Measurements from ENCODE around the gene LRPAP1. TPM values are rescaled to one million over a fixed set of nuclear protein-coding genes. Genes with fewer than 3 reads are reported as not detected.

LRPAP1 gene
- total and polyA plus RNA-seq, 2 donors (not counting 3 experiments of a cell fraction or from before 2014, with no cell fraction given) = 90.1 to 170 TPM

- intact Hi-C loops (cut with micrococcal nuclease) (no loop called here), dilution Hi-C loops (cut with MboI; ENCODE audit: extremely low pct_ligation_motif_present, low sequenced_read_pairs) (no loop called here)
- DNase-seq (ENCODE audit: low read depth, low spot score) (no peak), FAIRE-seq (no peak)
- Histone ChIP-seq H3K9ac (replicated peaks; ENCODE audit: extremely low read depth, insufficient read depth, low read length) (no peak overlapping the region), H2AFZ (ENCODE audit: low read depth, low read length) (no peak overlapping the region), H3K79me2 (ENCODE audit: control insufficient read depth, insufficient read depth, low read length) (no peaks in the 10 kb centered on the region), H3K27ac (ENCODE audit: insufficient read depth, low read depth, low read length) (no peak overlapping the region), H3K9me3 (replicated peaks; ENCODE audit: control insufficient read depth, insufficient read depth, low read length) (no peaks in the 10 kb centered on the region), H3K27me3 (ENCODE audit: control insufficient read depth in 2 of 2, insufficient read depth in 2 of 2, low read length in 2 of 2) (no peaks in the 10 kb centered on the region), H3K36me3 (ENCODE audit: control insufficient read depth in 2 of 2, extremely low read depth in 1 of 2, insufficient read depth in 2 of 2, low read length in 2 of 2) (no peaks in the 10 kb centered on the region), H3K4me3 (replicated peaks in 1 of 3; ENCODE audit: insufficient read depth in 1 of 3, low read depth in 1 of 3, low read length in 3 of 3) (no peak overlapping the region), H4K20me1 (replicated peaks; ENCODE audit: control insufficient read depth, extremely low read depth, insufficient read depth, low read length) (no peaks in the 10 kb centered on the region), H3K4me2 (ENCODE audit: insufficient read depth, low read length) (no peak overlapping the region), H3K4me1 (ENCODE audit: control insufficient read depth, extremely low read depth, insufficient read depth, low read length) (no peaks in the 10 kb centered on the region), H3K9me1 (replicated peaks; ENCODE audit: control insufficient read depth, extremely low read depth, insufficient read depth, low read length) (no peaks in the 10 kb centered on the region)
- BruUV-seq (replicated peaks) = no TSS peak
- ChIA-PET POLR2A (no interaction called here), CTCF (interaction anchor here (1.0 kb wide), 1 partner anchor 308 kb away, joined by 4 read pairs; no protein-coding TSS in a partner anchor)
- TF ChIP-seq MYC (IDR thresholded peaks at IDR 0.05; ENCODE audit: low read depth, low read length) (no peak), MAX (IDR thresholded peaks at IDR 0.05; ENCODE audit: insufficient read depth, insufficient read length) (no peak), POLR2A (IDR thresholded peaks at IDR 0.05; ENCODE audit: low read depth, low read length) (no peak), GATA2 (IDR thresholded peaks at IDR 0.05; ENCODE audit: insufficient read depth, insufficient read length, low read depth, low read length) (no peak), EZH2 (IDR thresholded peaks at IDR 0.05; ENCODE audit: borderline replicate concordance, low read depth, low read length, severe bottlenecking) (no peak), JUN (IDR thresholded peaks at IDR 0.05; ENCODE audit: borderline replicate concordance, insufficient read depth, insufficient read length, low read depth) (no peak), FOS (IDR thresholded peaks at IDR 0.05; ENCODE audit: borderline replicate concordance, insufficient read depth, low read length) (no peak), POLR2AphosphoS5 (IDR thresholded peaks at IDR 0.05; ENCODE audit: insufficient read depth, low read depth, low read length) (no peak)
- TF ChIP-seq, protein P1, sequence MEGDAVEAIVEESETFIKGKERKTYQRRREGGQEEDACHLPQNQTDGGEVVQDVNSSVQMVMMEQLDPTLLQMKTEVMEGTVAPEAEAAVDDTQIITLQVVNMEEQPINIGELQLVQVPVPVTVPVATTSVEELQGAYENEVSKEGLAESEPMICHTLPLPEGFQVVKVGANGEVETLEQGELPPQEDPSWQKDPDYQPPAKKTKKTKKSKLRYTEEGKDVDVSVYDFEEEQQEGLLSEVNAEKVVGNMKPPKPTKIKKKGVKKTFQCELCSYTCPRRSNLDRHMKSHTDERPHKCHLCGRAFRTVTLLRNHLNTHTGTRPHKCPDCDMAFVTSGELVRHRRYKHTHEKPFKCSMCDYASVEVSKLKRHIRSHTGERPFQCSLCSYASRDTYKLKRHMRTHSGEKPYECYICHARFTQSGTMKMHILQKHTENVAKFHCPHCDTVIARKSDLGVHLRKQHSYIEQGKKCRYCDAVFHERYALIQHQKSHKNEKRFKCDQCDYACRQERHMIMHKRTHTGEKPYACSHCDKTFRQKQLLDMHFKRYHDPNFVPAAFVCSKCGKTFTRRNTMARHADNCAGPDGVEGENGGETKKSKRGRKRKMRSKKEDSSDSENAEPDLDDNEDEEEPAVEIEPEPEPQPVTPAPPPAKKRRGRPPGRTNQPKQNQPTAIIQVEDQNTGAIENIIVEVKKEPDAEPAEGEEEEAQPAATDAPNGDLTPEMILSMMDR (IDR thresholded peaks at IDR 0.05; ENCODE audit: extremely low read depth in 1 of 2, insufficient read depth in 1 of 2, low read depth in 1 of 2, low read length in 2 of 2) = no peak
Observed at GRCh38 chr4:3572363-3572762, 40.1 kb upstream of the LRPAP1 start.
